Effector memory CD8-positive, alpha-beta T cell (primary cell): Measurements from ENCODE around the gene UBL4A.

Experiments
- ATAC-seq: fragments of 150-1000 bp; cut with Tn5 transposase; replicated peaks from 2 replicates; pipeline ENCODE4 v1.10.0; 2021; ENCODE audit warnings: mild to moderate bottlenecking, moderate library complexity
- DNase-seq, 3 experiments: peaks; one replicate each; pipeline ENCODE4 v3.0.0; 2021
- H3K27ac Mint-ChIP-seq, 2 donors: one replicate each; pipeline ENCODE4 v1.8.0; 2022; ENCODE audit warnings: mild to moderate bottlenecking in 2 of 2, mixed read lengths in 2 of 2, moderate library complexity in 2 of 2
- H3K27me3 Mint-ChIP-seq, 2 donors: one replicate each; pipeline ENCODE4 v1.8.0; 2022; ENCODE audit warnings: mixed read lengths in 2 of 2
- H3K36me3 Mint-ChIP-seq: one replicate; pipeline ENCODE4 v1.8.0; 2022; ENCODE audit warnings: mild to moderate bottlenecking, moderate library complexity, mixed read lengths; ENCODE audit not compliant: insufficient read depth
- H3K4me1 Mint-ChIP-seq, 2 donors: one replicate each; pipeline ENCODE4 v1.8.0; 2022; ENCODE audit warnings: low read depth in 2 of 2, mixed read lengths in 2 of 2
- H3K4me3 Mint-ChIP-seq, 2 donors: one replicate each; pipeline ENCODE4 v1.8.0; 2022; ENCODE audit warnings: mild to moderate bottlenecking in 2 of 2, mixed read lengths in 2 of 2, moderate library complexity in 2 of 2
- H3K9me3 Mint-ChIP-seq, 2 donors: one replicate each; pipeline ENCODE4 v1.8.0; 2022; ENCODE audit warnings: mixed read lengths in 2 of 2
- total RNA-seq, 9 experiments: gene quantifications; one replicate each; lab custom pipeline; 2026; lab: John Stamatoyannopoulos, UW

Gene UBL4A
- 10.1 to 73.2 (median 57.6) reads per million in 9 experiments for total RNA-seq

- Mint-ChIP-seq H3K27me3 (no peaks in the 10 kb centered on the region), H3K36me3 (peaks cover 40% of the 10 kb centered on the region), H3K9me3 (no peaks in the 10 kb centered on the region), H3K27ac (peak within 1 kb of the TSS; percentile 23 to 69), H3K4me3 (peak within 1 kb of the TSS; percentile 81 to 87), H3K4me1 (peaks cover 7 to 21% of the 10 kb centered on the region in 2 donors)
- ATAC-seq, result peak; percentile 38
- DNase-seq, result peak; percentile 27 to 41 (median 40)
Measured at GRCh38 chrX:154486396-154487207, at the start of gene UBL4A. UBL4A (minus strand) TSS chrX:154486615; CDS start chrX:154486584, 31 bp downstream.

DNA sequence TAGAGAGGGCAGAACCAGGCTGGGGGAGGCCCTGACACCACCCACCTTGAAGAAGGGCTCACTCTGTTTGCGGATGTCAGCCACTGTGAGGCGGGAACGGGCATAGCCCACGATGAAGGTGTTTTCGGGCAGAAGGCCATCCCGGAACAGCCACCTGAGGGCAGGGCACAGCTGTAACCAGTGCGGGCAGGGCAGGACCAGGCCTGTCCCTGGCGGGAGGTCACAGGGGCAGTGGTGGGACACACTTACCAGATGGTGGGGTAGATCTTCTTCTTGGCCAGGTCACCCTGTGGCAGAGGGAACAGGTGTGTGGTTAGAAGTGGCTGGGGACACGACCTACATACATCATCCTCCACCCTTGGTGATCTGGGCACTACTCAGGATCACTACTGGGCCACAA, 49.5 kb upstream of the UBL4A start:
- H3K27me3 Mint-ChIP-seq, result no peaks in the 10 kb centered on the region
- no peak overlapping the region for H3K27ac Mint-ChIP-seq
- H3K4me3 Mint-ChIP-seq, result no peak overlapping the region
- ATAC-seq (no peak), DNase-seq (no peak)
- H3K4me1 Mint-ChIP-seq, result peaks cover 0 to 6% of the 10 kb centered on the region in 2 donors
- H3K9me3 Mint-ChIP-seq, result no peaks in the 10 kb centered on the region
- peaks cover 31% of the 10 kb centered on the region for H3K36me3 Mint-ChIP-seq

DNA sequence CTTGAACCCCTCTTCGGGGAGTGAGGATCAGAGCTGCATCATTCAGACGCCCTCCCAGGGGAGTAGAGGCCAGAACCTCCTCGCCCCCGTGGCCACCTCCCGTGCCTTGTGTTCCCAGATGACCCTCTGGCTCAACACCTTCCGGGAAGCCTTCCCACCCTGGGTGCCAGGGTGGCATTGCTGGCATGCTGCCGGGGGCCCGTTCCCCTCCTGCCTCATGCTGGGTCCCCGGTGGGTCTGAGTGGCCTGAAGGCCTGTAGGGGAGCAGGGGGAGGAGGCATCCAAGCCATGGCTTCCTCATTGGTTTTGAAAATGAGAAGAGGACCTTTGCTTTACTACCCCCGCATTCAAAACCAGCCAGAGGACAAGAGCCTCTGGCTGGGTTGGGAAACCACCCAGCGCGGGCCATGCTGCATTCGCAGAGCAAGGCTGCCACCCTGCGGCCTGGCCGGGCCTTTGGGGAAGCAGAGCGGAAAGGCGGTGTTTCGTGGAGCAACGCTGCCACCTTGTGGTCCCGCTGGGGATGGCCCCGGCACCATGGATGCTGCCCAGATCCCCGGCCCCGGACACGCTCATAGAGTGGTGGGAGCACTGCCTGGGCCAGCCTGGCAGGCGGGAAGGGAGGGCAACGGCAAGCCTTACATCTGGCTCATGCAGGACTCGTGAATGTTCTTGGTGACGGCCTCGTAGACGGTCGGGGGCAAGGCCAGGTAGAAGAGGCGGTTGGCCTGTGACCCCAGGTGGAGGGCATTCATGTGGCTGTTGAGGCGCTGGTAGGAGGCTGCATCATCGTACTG, 48.3 kb upstream of the UBL4A start:
- Mint-ChIP-seq H3K27me3 (no peaks in the 10 kb centered on the region), H3K4me1 (peaks cover 0 to 6% of the 10 kb centered on the region in 2 donors), H3K4me3 (no peak overlapping the region), H3K36me3 (peaks cover 35% of the 10 kb centered on the region), H3K9me3 (no peaks in the 10 kb centered on the region), H3K27ac (peak overlapping the region; percentile 88 to 89)
- DNase-seq (peak; percentile 82 to 86 (median 83)), ATAC-seq (peak; percentile 99)

DNA sequence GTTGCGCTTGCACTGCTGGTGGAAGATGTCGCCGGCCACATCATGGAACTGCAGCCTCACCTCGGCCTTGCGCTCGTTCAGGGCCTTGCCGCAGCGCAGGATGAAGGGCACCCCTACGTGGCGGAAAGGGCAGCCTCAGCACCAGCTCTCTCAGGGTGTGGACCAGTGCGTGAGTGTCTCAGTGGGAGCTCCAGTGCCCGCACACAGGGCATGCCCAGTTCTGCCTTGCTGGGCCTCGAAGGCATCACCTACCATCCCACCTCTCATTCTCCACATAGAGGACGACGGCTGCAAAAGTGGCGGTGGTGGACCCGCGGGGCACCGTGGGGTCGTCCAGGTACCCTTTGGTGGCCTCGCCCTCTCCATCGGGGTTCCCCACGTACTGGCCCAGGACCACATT, 46.3 kb upstream of the UBL4A start:
- DNase-seq, result no peak
- Mint-ChIP-seq H3K9me3 (no peaks in the 10 kb centered on the region), H3K4me3 (no peak overlapping the region), H3K27me3 (no peaks in the 10 kb centered on the region), H3K4me1 (peaks cover 0 to 5% of the 10 kb centered on the region in 2 donors), H3K36me3 (peaks cover 29% of the 10 kb centered on the region), H3K27ac (no peak overlapping the region)
- no peak for ATAC-seq

DNA sequence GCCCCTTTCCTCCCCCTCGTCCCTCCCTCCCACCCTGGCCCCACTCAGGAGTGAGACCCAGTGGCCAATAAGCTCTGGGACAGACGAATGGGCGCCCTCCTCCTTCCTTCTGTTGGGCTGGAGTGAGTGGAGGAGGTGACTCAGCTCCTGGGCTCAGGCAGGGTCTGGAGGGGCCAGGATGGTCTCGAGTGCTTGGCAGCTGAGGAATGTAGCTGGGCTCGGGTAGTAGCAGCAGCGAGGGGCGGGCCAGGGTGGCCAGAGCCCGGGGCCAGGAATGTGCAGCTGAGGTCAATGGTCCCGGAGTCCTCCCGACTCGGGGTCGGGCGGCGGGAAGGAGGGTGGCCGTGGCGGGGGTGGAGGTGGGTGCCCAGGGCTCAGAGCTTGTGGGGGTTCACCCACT, 45.2 kb upstream of the UBL4A start:
- DNase-seq, result no peak
- Mint-ChIP-seq H3K4me3 (no peak overlapping the region), H3K36me3 (peaks cover 29% of the 10 kb centered on the region), H3K4me1 (peaks cover 4 to 5% of the 10 kb centered on the region in 2 donors), H3K9me3 (no peaks in the 10 kb centered on the region), H3K27ac (no peak overlapping the region), H3K27me3 (no peaks in the 10 kb centered on the region)
- no peak for ATAC-seq

DNA sequence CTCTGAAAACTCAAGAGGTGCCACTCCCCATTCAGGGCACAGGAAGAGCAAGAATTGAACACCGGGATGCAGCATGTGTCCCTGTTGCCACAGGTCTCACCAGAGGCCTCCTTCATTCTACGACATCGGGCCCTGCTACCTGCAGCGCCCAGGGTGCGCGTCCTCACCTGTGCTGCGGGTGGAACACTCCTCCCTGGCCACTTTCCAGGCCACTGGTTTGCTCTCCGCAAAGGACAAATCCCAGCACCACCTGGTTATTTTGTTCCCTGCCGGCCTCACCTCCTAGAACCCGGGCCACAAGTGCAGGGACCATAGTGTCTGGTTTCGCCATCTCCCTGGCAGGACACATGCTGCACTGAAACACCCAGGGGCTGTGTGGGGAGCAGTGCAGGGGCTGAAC, 43.9 kb upstream of the UBL4A start:
- Mint-ChIP-seq H3K4me3 (no peak overlapping the region), H3K9me3 (no peaks in the 10 kb centered on the region)
- ATAC-seq, result no peak

GRCh38 chrX:154529206-154529612, 42.8 kb upstream of the UBL4A start:
- no peak overlapping the region for H3K4me3 Mint-ChIP-seq
- no peak overlapping the region for H3K27ac Mint-ChIP-seq
- no peaks in the 10 kb centered on the region for H3K27me3 Mint-ChIP-seq
- ATAC-seq (no peak), DNase-seq (no peak)
- no peaks in the 10 kb centered on the region for H3K9me3 Mint-ChIP-seq
- H3K36me3 Mint-ChIP-seq, result peaks cover 21% of the 10 kb centered on the region
- H3K4me1 Mint-ChIP-seq, result peaks cover 6 to 13% of the 10 kb centered on the region in 2 donors

More for the DNA sequence above, 43.9 kb upstream of the UBL4A start:
- H3K27ac Mint-ChIP-seq, result no peak overlapping the region
- DNase-seq, result no peak
- H3K27me3 Mint-ChIP-seq, result no peaks in the 10 kb centered on the region
- H3K36me3 Mint-ChIP-seq, result peaks cover 29% of the 10 kb centered on the region
- H3K4me1 Mint-ChIP-seq, result peaks cover 10 to 13% of the 10 kb centered on the region in 2 donors

DNA sequence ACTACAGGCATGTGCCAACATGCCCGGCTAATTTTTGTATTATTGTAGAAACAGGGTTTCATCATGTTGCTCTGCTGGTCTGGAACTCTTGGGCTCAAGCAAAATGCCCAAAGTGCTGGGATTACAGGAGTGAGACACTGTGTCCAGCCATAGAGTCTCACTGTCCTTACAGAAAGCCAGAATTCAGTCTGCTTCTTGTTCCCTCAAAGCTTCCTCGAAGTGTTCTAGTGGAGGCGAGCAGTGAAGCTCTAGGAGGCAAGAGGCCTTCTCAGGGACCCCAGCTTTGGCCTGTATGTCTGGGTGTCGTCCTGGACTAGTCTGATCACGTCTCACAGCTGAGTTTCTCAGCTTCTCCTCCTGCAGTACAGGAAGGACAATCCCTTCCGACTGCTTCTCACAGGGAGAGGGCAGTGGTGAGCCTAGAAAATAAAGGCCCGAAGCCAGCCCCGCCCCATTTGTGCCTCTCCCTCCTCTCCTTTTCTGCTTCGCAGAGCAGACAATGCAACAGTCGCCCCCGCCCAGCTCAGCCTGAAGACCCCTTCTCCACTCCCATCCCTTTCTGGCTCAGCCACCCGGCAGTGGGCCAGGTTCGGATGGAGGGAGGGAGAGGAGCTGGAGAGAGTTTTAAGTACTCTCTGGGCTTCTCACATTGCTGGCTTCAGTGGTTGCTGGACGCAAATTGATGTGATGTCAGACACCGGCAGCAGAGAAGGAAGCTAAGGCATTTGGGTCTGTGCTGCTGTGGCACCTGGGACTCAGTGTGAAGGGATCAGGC, 40.7 kb upstream of the UBL4A start:
- Mint-ChIP-seq H3K27ac (no peak overlapping the region), H3K27me3 (no peaks in the 10 kb centered on the region), H3K4me3 (peak overlapping the region in 1 of 2 donors; percentile 15), H3K9me3 (no peaks in the 10 kb centered on the region), H3K36me3 (peaks cover 18% of the 10 kb centered on the region), H3K4me1 (peaks cover 6 to 13% of the 10 kb centered on the region in 2 donors)
- ATAC-seq (peak; percentile 79), DNase-seq (peak; percentile 27 to 31 (median 28))

- Mint-ChIP-seq H3K9me3 (no peaks in the 10 kb centered on the region), H3K27ac (peak overlapping the region; percentile 44 to 46), H3K36me3 (peaks cover 14% of the 10 kb centered on the region), H3K27me3 (no peaks in the 10 kb centered on the region), H3K4me1 (peaks cover 6 to 13% of the 10 kb centered on the region in 2 donors), H3K4me3 (peak overlapping the region in 1 of 2 donors; percentile 6)
- ATAC-seq, result no peak
- no peak for DNase-seq
Measured at GRCh38 chrX:154525606-154526490, 39.4 kb upstream of the UBL4A start.

DNA sequence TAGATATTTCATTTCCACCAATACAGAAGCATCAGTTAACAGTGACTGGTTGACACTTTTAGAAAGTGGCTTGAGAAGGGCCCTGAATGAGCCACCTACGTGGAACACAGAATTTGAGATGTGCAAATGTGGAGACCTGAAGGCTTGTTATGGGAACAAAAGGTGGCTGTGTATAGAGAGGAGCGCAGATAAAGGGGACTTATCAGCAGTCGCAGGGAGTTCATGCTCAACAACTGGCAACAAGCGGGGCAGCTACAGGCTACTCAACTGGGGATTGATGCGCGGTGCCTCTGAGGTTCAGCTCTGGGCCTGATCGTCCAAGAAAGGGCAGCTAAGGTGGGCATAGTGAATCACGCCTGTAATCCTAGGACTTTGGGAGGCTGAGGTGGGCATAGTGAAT, 33.0 kb upstream of the UBL4A start:
- Mint-ChIP-seq H3K4me1 (peaks cover 7 to 9% of the 10 kb centered on the region in 2 donors), H3K27ac (no peak overlapping the region), H3K27me3 (no peaks in the 10 kb centered on the region), H3K4me3 (no peak overlapping the region), H3K9me3 (no peaks in the 10 kb centered on the region), H3K36me3 (peaks cover 3% of the 10 kb centered on the region)
- DNase-seq (no peak), ATAC-seq (no peak)

- DNase-seq (no peak), ATAC-seq (no peak)
- peaks cover 13% of the 10 kb centered on the region in 2 donors for H3K4me1 Mint-ChIP-seq
- peaks cover 3% of the 10 kb centered on the region for H3K36me3 Mint-ChIP-seq
- peak overlapping the region in 1 of 2 donors; percentile 86 for H3K27ac Mint-ChIP-seq
- H3K4me3 Mint-ChIP-seq, result peak overlapping the region; percentile 40 to 82
- H3K9me3 Mint-ChIP-seq, result no peaks in the 10 kb centered on the region
- no peaks in the 10 kb centered on the region for H3K27me3 Mint-ChIP-seq
Measured at GRCh38 chrX:154517101-154517781, 30.8 kb upstream of the UBL4A start.

- Mint-ChIP-seq H3K9me3 (no peaks in the 10 kb centered on the region), H3K36me3 (peaks cover 3% of the 10 kb centered on the region), H3K4me3 (peak overlapping the region; percentile 82), H3K27ac (peak overlapping the region; percentile 67 to 86), H3K4me1 (peaks cover 13 to 15% of the 10 kb centered on the region in 2 donors), H3K27me3 (no peaks in the 10 kb centered on the region)
- peak; percentile 44 for ATAC-seq
- peak in 2 of 3 experiments; percentile 6 to 12 for DNase-seq
Measured at GRCh38 chrX:154516656-154517100, 30.3 kb upstream of the UBL4A start.
